Measurements from ENCODE around the gene GTF3C2. TPM values are rescaled to one million over a fixed set of nuclear protein-coding genes. Genes with fewer than 3 reads are reported as not detected.

GTF3C2 gene
- polyA plus RNA-seq, 2 of the 4 experiments (the other 2 are of a cell fraction), result 75.4 to 101 TPM

- TF ChIP-seq RCOR1 (IDR thresholded peaks at IDR 0.05; ENCODE audit: low read depth, low read length), result no peak
- TF ChIP-seq GATA3 (IDR thresholded peaks at IDR 0.05; ENCODE audit: borderline replicate concordance), result no peak
- peak; percentile 98 for TF ChIP-seq PHF8 (IDR thresholded peaks at IDR 0.05; ENCODE audit: borderline replicate concordance, low read depth)
- TF ChIP-seq EP300 (IDR thresholded peaks at IDR 0.05), result no peak
- no peak; a peak in 1 of 5 replicates for TF ChIP-seq JUN (IDR thresholded peaks at IDR 0.05)
- TF ChIP-seq, protein P1, sequence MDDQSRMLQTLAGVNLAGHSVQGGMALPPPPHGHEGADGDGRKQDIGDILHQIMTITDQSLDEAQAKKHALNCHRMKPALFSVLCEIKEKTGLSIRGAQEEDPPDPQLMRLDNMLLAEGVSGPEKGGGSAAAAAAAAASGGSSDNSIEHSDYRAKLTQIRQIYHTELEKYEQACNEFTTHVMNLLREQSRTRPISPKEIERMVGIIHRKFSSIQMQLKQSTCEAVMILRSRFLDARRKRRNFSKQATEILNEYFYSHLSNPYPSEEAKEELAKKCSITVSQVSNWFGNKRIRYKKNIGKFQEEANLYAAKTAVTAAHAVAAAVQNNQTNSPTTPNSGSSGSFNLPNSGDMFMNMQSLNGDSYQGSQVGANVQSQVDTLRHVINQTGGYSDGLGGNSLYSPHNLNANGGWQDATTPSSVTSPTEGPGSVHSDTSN (IDR thresholded peaks at IDR 0.05), result no peak; the same call in 1 of the 2 replicates
Measured at GRCh38 chr2:27370816-27371620, 14.5 kb upstream of the GTF3C2 start (continued).

GRCh38 chr2:27370026-27370815 lies 13.7 kb upstream of the GTF3C2 start, which contains the start of the genes EIF2B4 and SNX17:
EIF2B4 (minus strand) TSS chr2:27370338; CDS start chr2:27370314, 24 bp downstream.
SNX17 (plus strand) TSS chr2:27370616; CDS start chr2:27370744, 128 bp downstream.
- Histone ChIP-seq H3K27ac (peak within 1 kb of the TSS; percentile 89 to 95), H3K9me3 (no peaks in the 10 kb centered on the region), H3K4me2 (peak within 1 kb of the TSS; percentile 94), H3K4me3 (peak within 1 kb of the TSS; percentile 79), H3K4me1 (peaks cover 24% of the 10 kb centered on the region)
- ChIA-PET CTCF (interaction anchor here (0.5 to 3.9 kb wide), 31 partner anchors 8 to 354 kb away, joined by 3 to 53 read pairs (median 5); partner anchors contain the start of genes GTF3C2, MPV17 and ZNF513), POLR2A (interaction anchor here (1.1 to 5.0 kb wide), 6 partner anchors 10 to 59 kb away, joined by 4 to 26 read pairs (median 5); partner anchors contain the start of genes GTF3C2, MPV17, NRBP1 and PPM1G)
- DNase-seq (ENCODE audit: low read depth in 1 of 2, low spot score in 1 of 2) (peak; percentile 98 to 99), ATAC-seq (peak; percentile 90 to 94), FAIRE-seq (no peak)
- 3% methylated on average over 54 of the region's 85 CpGs for WGBS (ENCODE audit: missing lambda C conversion rate)
- TF ChIP-seq, protein P2, sequence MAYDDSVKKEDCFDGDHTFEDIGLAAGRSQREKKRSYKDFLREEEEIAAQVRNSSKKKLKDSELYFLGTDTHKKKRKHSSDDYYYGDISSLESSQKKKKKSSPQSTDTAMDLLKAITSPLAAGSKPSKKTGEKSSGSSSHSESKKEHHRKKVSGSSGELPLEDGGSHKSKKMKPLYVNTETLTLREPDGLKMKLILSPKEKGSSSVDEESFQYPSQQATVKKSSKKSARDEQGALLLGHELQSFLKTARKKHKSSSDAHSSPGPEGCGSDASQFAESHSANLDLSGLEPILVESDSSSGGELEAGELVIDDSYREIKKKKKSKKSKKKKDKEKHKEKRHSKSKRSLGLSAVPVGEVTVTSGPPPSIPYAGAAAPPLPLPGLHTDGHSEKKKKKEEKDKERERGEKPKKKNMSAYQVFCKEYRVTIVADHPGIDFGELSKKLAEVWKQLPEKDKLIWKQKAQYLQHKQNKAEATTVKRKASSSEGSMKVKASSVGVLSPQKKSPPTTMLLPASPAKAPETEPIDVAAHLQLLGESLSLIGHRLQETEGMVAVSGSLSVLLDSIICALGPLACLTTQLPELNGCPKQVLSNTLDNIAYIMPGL (CRISPR knock-in tag; IDR thresholded peaks at IDR 0.05; ENCODE audit: borderline replicate concordance), result no peak
- no peak for TF ChIP-seq ELK1 (IDR thresholded peaks at IDR 0.05; ENCODE audit: low read depth, low read length)
- peak; percentile 47; the same call in 2 of the 3 replicates for TF ChIP-seq SMC3 (IDR thresholded peaks at IDR 0.05)
- no peak for TF ChIP-seq EHF (CRISPR knock-in tag; IDR thresholded peaks at IDR 0.05)
- TF ChIP-seq SREBF2 (IDR thresholded peaks at IDR 0.05), result no peak
- TF ChIP-seq, protein P3, sequence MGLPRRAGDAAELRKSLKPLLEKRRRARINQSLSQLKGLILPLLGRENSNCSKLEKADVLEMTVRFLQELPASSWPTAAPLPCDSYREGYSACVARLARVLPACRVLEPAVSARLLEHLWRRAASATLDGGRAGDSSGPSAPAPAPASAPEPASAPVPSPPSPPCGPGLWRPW (IDR thresholded peaks at IDR 0.05), result no peak
- TF ChIP-seq FOSB (CRISPR knock-in tag; IDR thresholded peaks at IDR 0.05), result no peak
- TF ChIP-seq ZSCAN20 (CRISPR knock-in tag; IDR thresholded peaks at IDR 0.05), result no peak
- TF ChIP-seq, protein P4, sequence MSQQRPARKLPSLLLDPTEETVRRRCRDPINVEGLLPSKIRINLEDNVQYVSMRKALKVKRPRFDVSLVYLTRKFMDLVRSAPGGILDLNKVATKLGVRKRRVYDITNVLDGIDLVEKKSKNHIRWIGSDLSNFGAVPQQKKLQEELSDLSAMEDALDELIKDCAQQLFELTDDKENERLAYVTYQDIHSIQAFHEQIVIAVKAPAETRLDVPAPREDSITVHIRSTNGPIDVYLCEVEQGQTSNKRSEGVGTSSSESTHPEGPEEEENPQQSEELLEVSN (IDR thresholded peaks at IDR 0.05; ENCODE audit: borderline replicate concordance, low read depth), result 0 out of 2 replicates have a peak, but pooled peaks have one; percentile 13
- peak; percentile 94 for TF ChIP-seq MYC (IDR thresholded peaks at IDR 0.05; ENCODE audit: borderline replicate concordance, low read length)
- peak in 1 of 2 experiments; percentile 24; a peak in 1 of 5 replicates for TF ChIP-seq EP300 (IDR thresholded peaks at IDR 0.05)
- TF ChIP-seq NR3C1 (IDR thresholded peaks at IDR 0.05), result no peak
- TF ChIP-seq KDM5A (IDR thresholded peaks at IDR 0.05), result peak; percentile 82
- TF ChIP-seq HDAC2 (IDR thresholded peaks at IDR 0.05), result peak; percentile 14; the same call in 1 of the 2 replicates
- no peak for TF ChIP-seq CBX2 (IDR thresholded peaks at IDR 0.05; ENCODE audit: borderline replicate concordance, low read depth)
- no peak for TF ChIP-seq TP53 (CRISPR knock-in tag; IDR thresholded peaks at IDR 0.05)
- TF ChIP-seq PHF8 (IDR thresholded peaks at IDR 0.05; ENCODE audit: borderline replicate concordance, low read depth), result peak; percentile 87; the same call in 1 of the 2 replicates
- TF ChIP-seq JUN (IDR thresholded peaks at IDR 0.05), result peak; percentile 87 to 97
- TF ChIP-seq, protein P5, sequence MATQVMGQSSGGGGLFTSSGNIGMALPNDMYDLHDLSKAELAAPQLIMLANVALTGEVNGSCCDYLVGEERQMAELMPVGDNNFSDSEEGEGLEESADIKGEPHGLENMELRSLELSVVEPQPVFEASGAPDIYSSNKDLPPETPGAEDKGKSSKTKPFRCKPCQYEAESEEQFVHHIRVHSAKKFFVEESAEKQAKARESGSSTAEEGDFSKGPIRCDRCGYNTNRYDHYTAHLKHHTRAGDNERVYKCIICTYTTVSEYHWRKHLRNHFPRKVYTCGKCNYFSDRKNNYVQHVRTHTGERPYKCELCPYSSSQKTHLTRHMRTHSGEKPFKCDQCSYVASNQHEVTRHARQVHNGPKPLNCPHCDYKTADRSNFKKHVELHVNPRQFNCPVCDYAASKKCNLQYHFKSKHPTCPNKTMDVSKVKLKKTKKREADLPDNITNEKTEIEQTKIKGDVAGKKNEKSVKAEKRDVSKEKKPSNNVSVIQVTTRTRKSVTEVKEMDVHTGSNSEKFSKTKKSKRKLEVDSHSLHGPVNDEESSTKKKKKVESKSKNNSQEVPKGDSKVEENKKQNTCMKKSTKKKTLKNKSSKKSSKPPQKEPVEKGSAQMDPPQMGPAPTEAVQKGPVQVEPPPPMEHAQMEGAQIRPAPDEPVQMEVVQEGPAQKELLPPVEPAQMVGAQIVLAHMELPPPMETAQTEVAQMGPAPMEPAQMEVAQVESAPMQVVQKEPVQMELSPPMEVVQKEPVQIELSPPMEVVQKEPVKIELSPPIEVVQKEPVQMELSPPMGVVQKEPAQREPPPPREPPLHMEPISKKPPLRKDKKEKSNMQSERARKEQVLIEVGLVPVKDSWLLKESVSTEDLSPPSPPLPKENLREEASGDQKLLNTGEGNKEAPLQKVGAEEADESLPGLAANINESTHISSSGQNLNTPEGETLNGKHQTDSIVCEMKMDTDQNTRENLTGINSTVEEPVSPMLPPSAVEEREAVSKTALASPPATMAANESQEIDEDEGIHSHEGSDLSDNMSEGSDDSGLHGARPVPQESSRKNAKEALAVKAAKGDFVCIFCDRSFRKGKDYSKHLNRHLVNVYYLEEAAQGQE (IDR thresholded peaks at IDR 0.05), result no peak
- TF ChIP-seq CHD2 (IDR thresholded peaks at IDR 0.05; ENCODE audit: low read length, partially characterized antibody), result peak; percentile 21
- TF ChIP-seq NPAS2 (CRISPR knock-in tag; IDR thresholded peaks at IDR 0.05; ENCODE audit: borderline replicate concordance), result no peak
- TF ChIP-seq MAX (IDR thresholded peaks at IDR 0.05), result peak; percentile 89
- no peak for TF ChIP-seq ZNF302 (CRISPR knock-in tag; IDR thresholded peaks at IDR 0.05)

Data from A549 (cell line).